ENCODE measurements around the gene NACA2.
"Not testable (repeated sequence)": the region's sequence is repeated elsewhere in the genome, so short reads cannot be mapped to it uniquely, and the experiment has no call there.

NACA2 gene

GRCh38 chr17:61591018-61591417, at the start of gene NACA2:
Gene NACA2 (minus strand): TSS chr17:61591219. CDS start chr17:61591180, 39 bp downstream.
- no peak for DNase-seq (ENCODE audit: low read depth)

- no peak for DNase-seq (ENCODE audit: low read depth)
Measured at GRCh38 chr17:61639818-61640217, 48.8 kb upstream of the NACA2 start.

- no peak for DNase-seq (ENCODE audit: low read depth)
Measured at GRCh38 chr17:61638087-61638486, 47.1 kb upstream of the NACA2 start.

GRCh38 chr17:61635913-61636432, 45.0 kb upstream of the NACA2 start:
- DNase-seq (ENCODE audit: low read depth) = peak; percentile 22

- no peak for DNase-seq (ENCODE audit: low read depth)
Measured at GRCh38 chr17:61634942-61635538, 44.0 kb upstream of the NACA2 start.

- DNase-seq (ENCODE audit: low read depth) = no peak
Measured at GRCh38 chr17:61634011-61634539, 43.1 kb upstream of the NACA2 start.

- no peak for DNase-seq (ENCODE audit: low read depth)
Measured at GRCh38 chr17:61632826-61633225, 41.8 kb upstream of the NACA2 start.

GRCh38 chr17:61631800-61632199, 40.8 kb upstream of the NACA2 start:
- DNase-seq (ENCODE audit: low read depth) = no peak

GRCh38 chr17:61628158-61628557, 37.1 kb upstream of the NACA2 start:
- not testable (repeated sequence) for DNase-seq (ENCODE audit: low read depth)

GRCh38 chr17:61627658-61628057, 36.6 kb upstream of the NACA2 start:
- no peak for DNase-seq (ENCODE audit: low read depth)

- DNase-seq (ENCODE audit: low read depth) = no peak
Measured at GRCh38 chr17:61627125-61627524, 36.1 kb upstream of the NACA2 start.

GRCh38 chr17:61625564-61625963, 34.5 kb upstream of the NACA2 start:
- DNase-seq (ENCODE audit: low read depth) = no peak

GRCh38 chr17:61624951-61625350, 33.9 kb upstream of the NACA2 start:
- no peak for DNase-seq (ENCODE audit: low read depth)

GRCh38 chr17:61621317-61621716, 30.3 kb upstream of the NACA2 start:
- DNase-seq (ENCODE audit: low read depth) = no peak

- DNase-seq (ENCODE audit: low read depth) = no peak
Measured at GRCh38 chr17:61619953-61620352, 28.9 kb upstream of the NACA2 start.

- DNase-seq (ENCODE audit: low read depth) = no peak
Measured at GRCh38 chr17:61619493-61619892, 28.5 kb upstream of the NACA2 start.

GRCh38 chr17:61618950-61619349, 27.9 kb upstream of the NACA2 start:
- DNase-seq (ENCODE audit: low read depth) = no peak

- DNase-seq (ENCODE audit: low read depth) = no peak
Measured at GRCh38 chr17:61617330-61617729, 26.3 kb upstream of the NACA2 start.

GRCh38 chr17:61616783-61617182, 25.8 kb upstream of the NACA2 start:
- no peak for DNase-seq (ENCODE audit: low read depth)

- no peak for DNase-seq (ENCODE audit: low read depth)
Measured at GRCh38 chr17:61614219-61614618, 23.2 kb upstream of the NACA2 start.

- DNase-seq (ENCODE audit: low read depth) = no peak
Measured at GRCh38 chr17:61611323-61611722, 20.3 kb upstream of the NACA2 start.

- no peak for DNase-seq (ENCODE audit: low read depth)
Measured at GRCh38 chr17:61605692-61606091, 14.7 kb upstream of the NACA2 start.

- DNase-seq (ENCODE audit: low read depth) = no peak
Measured at GRCh38 chr17:61601297-61601696, 10.3 kb upstream of the NACA2 start.

- DNase-seq (ENCODE audit: low read depth) = no peak
Measured at GRCh38 chr17:61600621-61601020, 9.6 kb upstream of the NACA2 start.

Measured in stimulated activated CD8-positive, alpha-beta memory T cell treated with anti-CD3 and anti-CD28 coated beads, Interleukin-15, amount 100 ng/mL, for 1 hour (primary cell).